Calu3 (cell line): ENCODE measurements around the gene CXCR5. TPM values are rescaled to one million over a fixed set of nuclear protein-coding genes. Genes with fewer than 3 reads are reported as not detected.

Source experiments
- BruUV-seq: library from RNA; stranded (reverse); fragments of 400-500 nt; replicated peaks from 2 replicates; lab custom pipeline; 2021; lab: Mats Ljungman, UMichigan
- CTCF ChIA-PET: fragments of 300-600 bp; sonication (Branson Sonifier 250); formaldehyde crosslinking; loops from one replicate; lab custom pipeline; 2022; ENCODE audit warnings: antibody characterized with exemption; lab: Charles Lee
- DNase-seq: peaks from one replicate; pipeline ENCODE4 v3.0.0; 2022
- H3K27ac Mint-ChIP-seq: one replicate; pipeline ENCODE4 v1.8.0; 2022; ENCODE audit warnings: mixed read lengths; ENCODE audit not compliant: unreplicated experiment
- H3K27me3 Mint-ChIP-seq: one replicate; pipeline ENCODE4 v1.8.0; 2022; ENCODE audit warnings: mixed read lengths; ENCODE audit not compliant: unreplicated experiment
- H3K36me3 Mint-ChIP-seq: one replicate; pipeline ENCODE4 v1.8.0; 2022; ENCODE audit warnings: mild to moderate bottlenecking, moderate library complexity, mixed read lengths; ENCODE audit not compliant: insufficient read depth, unreplicated experiment
- H3K4me1 Mint-ChIP-seq: one replicate; pipeline ENCODE4 v1.8.0; 2022; ENCODE audit warnings: mild to moderate bottlenecking, low read depth, mixed read lengths; ENCODE audit not compliant: unreplicated experiment
- H3K4me3 Mint-ChIP-seq: one replicate; pipeline ENCODE4 v1.8.0; 2022; ENCODE audit warnings: mild to moderate bottlenecking, low read depth, moderate library complexity, mixed read lengths; ENCODE audit not compliant: unreplicated experiment
- H3K9me3 Mint-ChIP-seq: one replicate; pipeline ENCODE4 v1.8.0; 2022; ENCODE audit warnings: low read depth, mixed read lengths; ENCODE audit not compliant: unreplicated experiment
- CTCF ChIP-seq: fragments of 200-600 bp; IDR thresholded peaks from one replicate; pipeline ENCODE4 v1.8.0; 2022; ENCODE audit warnings: antibody characterized with exemption; ENCODE audit not compliant: unreplicated experiment
- intact Hi-C: fragments of 100-400 bp; cut with micrococcal nuclease; formaldehyde crosslinking; loops from one replicate; pipeline ENCODE4 v1.10.0; 2022; ENCODE audit not compliant: unreplicated experiment
- total RNA-seq: library from RNA; stranded (reverse); gene quantifications from 2 replicates; pipeline ENCODE4 v1.2.3, GENCODE V29; 2022

Gene CXCR5
- total RNA-seq, 1 experiment from 2014 or later, result not detected

DNA sequence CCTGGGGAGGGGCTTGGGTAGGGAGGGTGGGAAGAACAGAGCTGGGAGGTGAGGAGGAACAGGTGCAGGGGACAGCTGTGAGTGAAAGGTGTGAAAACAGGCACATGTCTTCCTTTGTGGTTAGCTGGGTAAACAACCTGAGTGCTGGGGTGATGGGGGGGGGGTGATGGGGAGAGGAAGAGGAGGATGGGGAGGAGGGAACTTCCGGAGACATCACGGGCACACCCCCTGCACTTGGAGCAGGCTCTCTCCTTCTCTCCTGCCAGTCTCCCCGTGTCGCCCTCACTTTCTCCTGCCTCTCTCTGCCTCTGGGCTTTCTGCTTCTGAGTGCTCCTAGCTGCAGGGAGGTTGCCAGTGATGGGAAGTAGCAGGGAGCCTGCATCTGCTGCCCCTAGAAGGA is 8.8 kb downstream of the CXCR5 start:
- CTCF ChIA-PET, result no interaction called here
- no peaks in the 10 kb centered on the region for H3K9me3 Mint-ChIP-seq
- TF ChIP-seq CTCF, result no peak
- no TSS peak for BruUV-seq
- H3K4me3 Mint-ChIP-seq, result no peak overlapping the region
- H3K27me3 Mint-ChIP-seq, result no peaks in the 10 kb centered on the region
- no peak overlapping the region for H3K27ac Mint-ChIP-seq
- no peak for DNase-seq
- peaks cover 12% of the 10 kb centered on the region for H3K4me1 Mint-ChIP-seq
- intact Hi-C loops, result no loop called here
- H3K36me3 Mint-ChIP-seq, result peaks cover 42% of the 10 kb centered on the region

- H3K9me3 Mint-ChIP-seq, result no peaks in the 10 kb centered on the region
- no peak overlapping the region for H3K27ac Mint-ChIP-seq
- DNase-seq, result no peak
- no peak for TF ChIP-seq CTCF
- H3K36me3 Mint-ChIP-seq, result peaks cover 42% of the 10 kb centered on the region
- H3K4me3 Mint-ChIP-seq, result no peak overlapping the region
- BruUV-seq, result no TSS peak
- CTCF ChIA-PET, result no interaction called here
- peaks cover 8% of the 10 kb centered on the region for H3K4me1 Mint-ChIP-seq
- H3K27me3 Mint-ChIP-seq, result no peaks in the 10 kb centered on the region
- intact Hi-C loops, result no loop called here
Measured at GRCh38 chr11:118892964-118893363, 9.3 kb downstream of the CXCR5 start.

GRCh38 chr11:118893662-118894061 is 10.0 kb downstream of the CXCR5 start:
- peak overlapping the region; percentile 78 for H3K27ac Mint-ChIP-seq
- no peak for DNase-seq
- no peak overlapping the region for H3K4me3 Mint-ChIP-seq
- BruUV-seq, result no TSS peak
- CTCF ChIA-PET, result no interaction called here
- peaks cover 47% of the 10 kb centered on the region for H3K36me3 Mint-ChIP-seq
- H3K9me3 Mint-ChIP-seq, result no peaks in the 10 kb centered on the region
- H3K4me1 Mint-ChIP-seq, result peaks cover under 1% of the 10 kb centered on the region
- TF ChIP-seq CTCF, result no peak
- no peaks in the 10 kb centered on the region for H3K27me3 Mint-ChIP-seq
- intact Hi-C loops, result no loop called here

DNA sequence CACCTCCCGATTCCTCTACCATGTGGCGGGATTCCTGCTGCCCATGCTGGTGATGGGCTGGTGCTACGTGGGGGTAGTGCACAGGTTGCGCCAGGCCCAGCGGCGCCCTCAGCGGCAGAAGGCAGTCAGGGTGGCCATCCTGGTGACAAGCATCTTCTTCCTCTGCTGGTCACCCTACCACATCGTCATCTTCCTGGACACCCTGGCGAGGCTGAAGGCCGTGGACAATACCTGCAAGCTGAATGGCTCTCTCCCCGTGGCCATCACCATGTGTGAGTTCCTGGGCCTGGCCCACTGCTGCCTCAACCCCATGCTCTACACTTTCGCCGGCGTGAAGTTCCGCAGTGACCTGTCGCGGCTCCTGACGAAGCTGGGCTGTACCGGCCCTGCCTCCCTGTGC is 10.5 kb downstream of the CXCR5 start:
- no TSS peak for BruUV-seq
- no peak for TF ChIP-seq CTCF
- no peaks in the 10 kb centered on the region for H3K9me3 Mint-ChIP-seq
- H3K27me3 Mint-ChIP-seq, result no peaks in the 10 kb centered on the region
- CTCF ChIA-PET, result no interaction called here
- intact Hi-C loops, result no loop called here
- no peaks in the 10 kb centered on the region for H3K4me1 Mint-ChIP-seq
- peaks cover 52% of the 10 kb centered on the region for H3K36me3 Mint-ChIP-seq
- no peak overlapping the region for H3K4me3 Mint-ChIP-seq
- peak overlapping the region; percentile 78 for H3K27ac Mint-ChIP-seq
- DNase-seq, result no peak
